HG02588 (cell line): ENCODE measurements around the gene DOCK2.
A peak's percentile ranks its signal among the peaks of the same experiment; 100 is the strongest.

Source experiments
- ATAC-seq: cut with Tn5 transposase; IDR thresholded peaks from one replicate; pipeline ENCODE4 v1.9.1; 2021; ENCODE audit warnings: mild to moderate bottlenecking, moderate library complexity; ENCODE audit not compliant: unreplicated experiment

Gene DOCK2

DNA sequence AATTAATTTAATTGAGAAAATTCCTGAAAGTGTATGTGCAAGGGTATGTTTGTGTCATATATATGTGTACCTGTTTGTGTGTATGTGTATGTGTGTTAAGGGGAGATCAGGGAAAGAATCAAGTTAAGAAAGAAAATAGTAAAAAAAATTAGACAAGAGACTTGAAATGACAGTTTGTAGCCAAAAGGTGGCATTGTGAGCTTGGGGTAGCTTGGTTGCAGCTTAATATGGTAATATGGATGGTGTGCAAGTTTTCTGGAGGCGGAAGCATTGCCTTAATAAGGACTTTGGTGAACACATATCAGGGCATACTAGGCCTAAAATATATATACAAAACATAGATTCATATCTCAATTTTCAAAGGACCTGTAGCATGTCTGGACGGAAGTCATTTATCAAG, 213.3 kb downstream of the DOCK2 start:
- ATAC-seq, result no peak

DNA sequence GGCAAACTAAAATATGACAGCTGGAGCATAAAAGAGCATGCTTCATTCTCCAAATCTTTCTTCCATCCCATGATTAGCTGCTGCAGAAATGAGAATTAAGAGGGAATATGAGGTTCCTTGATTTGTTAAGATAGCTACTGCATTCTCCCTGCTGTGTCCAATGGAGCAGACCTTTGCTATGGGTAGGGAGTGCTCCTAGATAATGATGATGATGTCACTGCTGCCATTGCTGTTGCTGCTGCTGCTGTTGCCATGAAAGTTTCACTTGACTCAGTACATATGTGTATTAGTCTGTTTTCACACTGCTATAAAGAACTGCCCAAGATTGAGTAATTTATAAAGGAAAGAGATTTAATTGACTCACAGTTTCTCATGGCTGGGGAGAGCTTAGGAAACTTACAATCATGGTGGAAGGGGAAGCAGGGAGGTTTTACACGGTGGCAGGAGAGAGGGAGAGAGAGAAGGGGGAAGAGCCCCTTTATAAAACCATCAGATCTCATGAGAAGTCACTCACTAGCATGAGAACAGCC, 214.3 kb downstream of the DOCK2 start:
- ATAC-seq, result no peak

DNA sequence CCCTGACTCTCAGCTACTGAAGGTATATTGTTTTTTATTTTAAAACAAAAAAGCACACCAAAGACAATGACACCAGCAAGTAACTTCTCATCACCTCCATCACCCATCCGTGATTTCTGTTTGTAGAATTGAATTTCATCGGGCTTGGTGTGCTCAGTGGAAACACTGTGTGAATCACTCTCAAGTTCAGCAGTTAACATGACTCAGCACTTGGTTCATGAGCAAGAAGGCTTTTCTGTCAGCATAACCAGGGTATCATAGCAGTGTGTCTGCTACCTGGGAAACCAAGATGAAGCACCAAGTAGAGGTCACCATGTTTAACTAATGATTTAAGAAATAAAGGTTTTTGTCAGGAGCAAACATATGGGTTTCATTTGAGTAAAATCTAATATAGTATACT, 219.5 kb downstream of the DOCK2 start:
- ATAC-seq, result no peak

DNA sequence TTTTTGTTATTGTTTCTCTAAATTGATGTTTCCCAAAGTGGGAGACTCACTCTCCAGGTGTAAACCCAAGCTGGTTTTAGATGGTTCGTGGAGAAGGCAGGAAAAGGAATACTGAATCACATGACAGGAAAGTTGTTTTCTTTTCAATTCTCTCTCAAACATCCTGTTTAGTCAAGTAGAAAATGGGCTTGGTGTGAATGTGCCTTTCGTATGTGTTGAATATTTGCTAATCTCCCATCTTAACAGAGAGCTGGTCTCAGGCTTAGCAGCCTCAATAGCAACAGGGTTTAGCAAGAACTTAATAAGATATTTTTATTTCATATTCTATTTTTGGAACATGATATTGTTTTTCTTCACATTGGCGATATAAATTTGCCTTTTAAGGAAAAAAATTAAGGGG, 223.5 kb downstream of the DOCK2 start:
- no peak for ATAC-seq

DNA sequence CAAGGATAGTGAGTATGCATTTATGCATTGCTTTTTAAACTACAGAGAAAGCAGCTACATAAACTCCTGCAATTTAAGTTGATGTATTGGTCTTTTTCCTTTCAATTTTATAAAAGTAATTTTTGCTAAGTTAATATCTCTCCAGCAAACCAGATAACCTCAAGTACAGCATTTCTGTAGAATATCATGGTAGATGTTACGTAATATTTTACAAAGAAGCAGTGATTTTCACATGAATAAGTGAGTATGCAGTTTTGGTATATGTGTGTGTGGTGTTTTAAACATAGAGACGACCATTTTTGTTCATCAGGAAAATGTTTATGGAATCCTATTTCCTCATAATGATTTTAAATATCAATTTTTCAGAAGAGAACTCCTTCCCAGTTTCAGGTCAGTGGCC, 224.4 kb downstream of the DOCK2 start:
- no peak for ATAC-seq

DNA sequence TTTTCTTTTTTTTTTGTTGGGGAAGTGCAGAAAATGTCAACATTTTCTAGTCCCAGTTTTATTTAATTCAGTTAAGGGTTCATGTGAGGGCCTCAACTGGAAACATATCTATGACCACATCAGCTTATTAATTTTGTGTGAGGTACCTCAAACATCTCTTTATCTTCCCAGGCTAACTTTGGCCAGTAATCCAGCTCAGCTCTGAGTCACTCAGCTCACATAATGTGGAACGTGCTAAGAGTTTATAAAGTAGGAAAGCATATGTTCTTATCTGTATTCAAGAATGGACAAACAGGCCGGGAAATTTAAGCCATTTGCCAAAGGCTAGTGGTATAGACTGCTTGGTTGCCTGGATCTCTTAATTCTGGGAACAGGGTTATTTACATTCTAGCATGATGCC, 224.9 kb downstream of the DOCK2 start:
- ATAC-seq, result no peak

DNA sequence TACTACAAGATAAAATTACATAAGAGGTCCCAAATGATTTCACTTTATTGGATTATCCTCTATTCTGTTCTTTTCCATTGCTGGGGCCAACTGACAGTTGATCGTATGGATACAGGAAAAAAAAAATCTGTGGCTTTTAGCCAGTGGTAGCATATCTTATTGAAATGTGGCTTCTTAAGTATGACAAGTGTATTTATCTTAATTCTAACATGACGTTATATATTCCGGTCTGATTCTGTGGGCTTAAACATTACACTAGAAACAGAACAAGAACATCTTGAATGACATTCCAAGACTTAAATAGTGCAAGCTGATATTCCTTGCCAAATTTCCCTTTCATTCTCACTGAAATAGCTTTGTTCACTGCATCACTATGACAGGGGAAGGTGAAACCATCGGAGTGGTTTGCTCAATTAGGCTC, 225.3 kb downstream of the DOCK2 start:
- ATAC-seq, result no peak

DNA sequence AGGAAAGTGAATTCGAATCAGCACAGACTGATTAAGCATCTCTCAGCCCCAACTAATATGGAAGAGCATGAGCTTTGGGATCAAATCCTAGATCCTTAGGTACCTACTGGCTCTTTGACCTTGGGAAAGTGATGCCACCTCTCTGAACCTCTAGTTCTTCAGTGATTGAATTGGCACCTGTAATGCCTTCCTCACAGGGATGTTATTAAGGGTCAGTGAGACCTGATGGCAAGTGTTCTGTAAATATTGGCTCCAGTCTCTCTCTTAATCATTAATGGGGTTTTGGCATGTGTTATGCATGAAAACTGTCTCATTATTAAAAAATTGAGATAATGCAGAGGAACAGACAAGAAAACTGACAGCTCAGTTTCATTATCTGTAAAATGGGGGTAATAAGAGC, 227.4 kb downstream of the DOCK2 start:
- ATAC-seq, result no peak

DNA sequence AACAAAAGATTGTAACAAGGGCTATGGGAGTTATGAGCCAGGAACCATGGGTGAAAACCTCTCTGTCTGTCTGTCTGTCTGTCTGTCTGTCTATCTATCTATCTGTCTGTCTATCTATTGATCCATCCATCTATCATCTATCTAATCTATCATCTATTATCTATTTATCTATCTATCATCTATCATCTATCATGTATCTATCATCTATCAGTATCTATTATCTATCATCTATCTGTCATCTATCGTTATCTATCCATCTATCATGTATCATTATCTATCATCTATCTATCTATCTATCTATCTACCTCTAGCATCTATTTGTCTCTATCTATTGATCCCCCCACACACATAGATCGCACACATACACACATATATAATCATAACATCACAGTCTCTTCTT, 230.3 kb downstream of the DOCK2 start:
- ATAC-seq, result no peak

DNA sequence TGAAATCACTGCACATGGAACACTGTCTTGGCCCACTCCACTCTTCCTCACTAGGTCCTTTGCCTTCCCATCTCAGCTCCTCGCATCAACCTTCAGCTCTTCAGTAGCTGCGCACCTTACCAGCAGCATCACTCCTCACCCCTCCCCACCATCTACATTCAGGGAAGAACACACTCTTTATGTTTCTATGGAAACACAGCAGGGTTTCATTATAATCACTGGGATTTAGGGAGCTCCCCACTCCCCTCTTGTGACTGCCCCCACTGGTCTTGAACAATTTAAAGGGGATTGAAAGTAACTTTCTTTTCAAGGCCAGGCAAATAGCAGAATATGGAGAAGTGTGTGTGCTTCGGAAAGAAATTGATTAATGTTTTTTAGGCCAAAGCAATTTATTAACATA, 232.0 kb downstream of the DOCK2 start:
- no peak for ATAC-seq

DNA sequence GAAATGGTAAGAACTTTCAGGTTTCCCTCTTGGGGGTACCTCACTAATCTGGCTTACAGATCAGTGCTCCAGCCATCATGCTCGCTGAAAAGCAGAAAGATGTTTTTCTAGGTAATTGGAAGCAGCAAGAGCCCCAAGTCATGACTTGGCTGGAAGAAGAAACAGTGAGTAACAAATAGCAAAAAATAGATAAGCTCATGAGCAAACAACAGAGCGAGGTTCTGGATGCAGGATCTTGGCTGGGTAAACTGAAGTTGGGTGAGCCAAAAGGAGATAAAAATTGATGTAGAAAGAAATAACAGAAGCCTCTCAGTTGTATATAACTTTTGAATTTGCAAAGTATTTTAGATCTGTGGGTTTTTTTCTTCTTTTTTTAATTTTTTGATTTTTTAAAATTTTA, 233.1 kb downstream of the DOCK2 start:
- ATAC-seq, result no peak

DNA sequence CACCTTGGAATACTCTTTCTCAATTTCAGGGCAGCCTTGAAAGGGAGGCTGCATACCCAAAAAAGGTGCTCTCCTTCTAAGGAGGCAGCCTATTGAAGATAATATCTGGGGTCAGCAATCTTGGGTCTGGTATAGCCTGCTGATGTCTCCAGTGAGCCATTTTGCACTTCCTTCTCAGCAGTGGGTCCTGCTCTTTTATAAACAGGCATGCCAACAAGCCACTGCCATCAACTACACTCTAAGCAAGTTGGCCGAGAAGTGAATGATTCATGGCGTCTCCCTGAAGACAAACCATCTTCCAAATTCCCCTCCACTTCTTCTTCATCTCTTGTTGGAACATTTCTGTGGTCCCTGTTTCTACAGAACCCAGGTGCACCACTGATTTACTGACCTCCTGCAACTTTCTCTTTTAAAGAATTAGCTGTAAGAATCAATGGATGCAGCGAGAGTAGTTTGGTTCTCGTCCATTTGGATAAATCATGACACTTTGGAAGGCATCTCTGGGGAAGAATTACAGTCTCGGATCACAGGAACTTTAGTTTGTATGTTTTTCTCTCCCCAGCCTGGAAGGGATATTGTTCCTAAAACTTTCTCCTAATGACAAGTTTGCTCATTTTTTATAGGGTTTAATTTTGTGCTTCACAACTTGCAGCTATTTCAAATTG, 234.9 kb downstream of the DOCK2 start:
- ATAC-seq, result no peak

DNA sequence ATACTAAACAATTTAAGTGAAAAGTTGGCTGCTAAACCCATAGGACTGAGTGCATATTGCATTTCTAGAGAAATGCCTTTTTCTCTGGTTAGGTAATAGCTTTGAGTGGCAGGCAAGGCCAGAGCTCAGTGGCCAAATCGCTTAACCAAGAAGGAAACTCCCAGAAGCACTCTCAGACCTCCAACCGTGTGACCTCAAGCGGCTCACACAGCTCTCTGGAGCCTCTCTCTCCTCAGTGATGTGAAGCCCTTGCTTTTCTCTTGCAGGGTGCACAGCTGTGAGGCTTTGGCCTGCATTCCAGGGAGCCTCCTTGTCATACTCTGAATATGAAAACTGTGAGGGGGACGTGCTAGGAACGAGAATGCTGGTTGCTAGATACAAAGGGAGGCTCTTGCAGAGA, 236.6 kb downstream of the DOCK2 start:
- no peak for ATAC-seq

DNA sequence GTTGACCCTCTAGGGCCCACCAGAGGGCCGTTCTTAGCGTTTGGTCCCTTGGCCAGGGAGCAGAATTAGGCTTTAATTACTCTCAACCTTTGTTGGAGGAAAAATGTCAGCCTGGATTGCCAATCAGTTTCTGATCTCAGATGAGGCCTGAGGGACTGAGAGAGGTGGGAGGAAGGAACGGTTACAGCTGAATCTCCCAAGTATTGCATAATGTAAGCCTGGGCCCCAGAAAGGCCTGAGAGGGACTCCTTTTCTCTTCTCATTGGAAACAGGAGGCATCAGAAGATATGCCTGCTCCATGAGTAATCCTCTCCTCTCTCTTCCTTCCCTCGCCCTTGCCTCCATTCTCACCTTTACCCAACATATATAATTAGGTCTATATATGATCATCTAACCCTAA, 237.5 kb downstream of the DOCK2 start:
- no peak for ATAC-seq

DNA sequence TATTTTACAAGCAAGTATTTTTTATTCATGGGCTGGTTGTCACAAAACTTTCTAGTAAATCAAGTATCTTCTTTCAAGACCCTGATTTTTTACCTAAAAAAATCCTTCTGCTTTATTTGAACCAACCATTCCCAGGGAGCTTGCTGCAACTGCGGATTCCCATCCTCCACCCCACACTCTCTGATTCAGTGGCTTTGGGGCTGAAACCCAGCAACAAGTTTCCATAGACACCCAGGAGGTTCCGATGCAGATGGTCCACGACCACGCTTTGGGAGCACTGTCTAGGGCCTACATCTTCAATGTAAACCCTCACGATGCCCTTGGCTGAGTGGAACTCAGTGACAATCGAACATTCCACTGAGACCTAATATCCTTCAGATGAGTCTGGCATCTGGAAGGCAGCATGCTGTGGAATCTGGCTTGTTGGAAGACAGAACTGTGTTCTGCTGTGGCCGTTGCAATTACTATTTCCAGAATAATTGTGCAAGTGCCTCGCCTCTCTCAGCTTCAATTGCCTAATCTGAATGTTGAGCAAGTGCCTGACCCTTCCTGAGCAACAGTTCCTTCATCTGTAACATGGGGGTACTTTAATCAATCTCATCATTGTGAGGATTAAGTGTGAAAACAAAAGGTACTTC, 238.1 kb downstream of the DOCK2 start:
- ATAC-seq, result no peak

DNA sequence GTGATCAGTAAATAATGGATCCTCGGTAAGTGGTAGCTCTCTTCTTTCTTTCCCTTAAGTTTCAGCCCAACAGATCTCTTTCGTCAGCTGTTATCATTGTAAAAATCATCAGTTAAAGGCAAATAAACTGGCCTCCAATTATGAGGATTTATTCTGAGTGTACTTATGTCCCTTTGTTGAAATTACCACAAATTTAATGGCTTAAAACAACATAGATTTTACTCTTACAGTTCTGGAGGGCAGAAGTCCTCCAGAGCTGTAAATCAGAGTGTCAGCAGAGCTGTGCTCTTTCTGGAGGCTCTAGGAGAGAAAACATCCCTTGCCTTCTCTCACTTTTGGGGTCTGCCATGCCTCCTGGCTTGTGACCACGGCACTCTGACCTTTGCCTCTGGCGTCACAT, 238.7 kb downstream of the DOCK2 start:
- no peak for ATAC-seq

DNA sequence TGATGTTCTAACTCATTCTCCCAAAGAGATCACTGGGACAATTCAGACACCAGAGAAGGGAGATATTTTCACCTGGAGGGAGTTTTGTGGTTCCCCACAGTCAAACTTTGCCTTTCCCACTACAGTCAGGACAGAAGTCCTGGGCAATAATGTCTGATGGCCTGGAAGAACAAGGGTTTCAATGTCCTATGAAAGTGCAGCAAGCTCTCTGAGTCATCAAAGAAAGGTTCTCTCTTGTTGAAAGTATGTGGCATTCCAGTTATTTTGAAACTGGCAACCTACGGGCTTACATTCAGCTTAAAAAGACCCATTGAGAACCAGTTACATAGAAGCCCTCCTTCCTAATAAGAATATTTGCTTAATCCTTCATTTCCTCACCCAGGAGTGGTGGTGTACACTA, 239.3 kb downstream of the DOCK2 start:
- ATAC-seq, result no peak

DNA sequence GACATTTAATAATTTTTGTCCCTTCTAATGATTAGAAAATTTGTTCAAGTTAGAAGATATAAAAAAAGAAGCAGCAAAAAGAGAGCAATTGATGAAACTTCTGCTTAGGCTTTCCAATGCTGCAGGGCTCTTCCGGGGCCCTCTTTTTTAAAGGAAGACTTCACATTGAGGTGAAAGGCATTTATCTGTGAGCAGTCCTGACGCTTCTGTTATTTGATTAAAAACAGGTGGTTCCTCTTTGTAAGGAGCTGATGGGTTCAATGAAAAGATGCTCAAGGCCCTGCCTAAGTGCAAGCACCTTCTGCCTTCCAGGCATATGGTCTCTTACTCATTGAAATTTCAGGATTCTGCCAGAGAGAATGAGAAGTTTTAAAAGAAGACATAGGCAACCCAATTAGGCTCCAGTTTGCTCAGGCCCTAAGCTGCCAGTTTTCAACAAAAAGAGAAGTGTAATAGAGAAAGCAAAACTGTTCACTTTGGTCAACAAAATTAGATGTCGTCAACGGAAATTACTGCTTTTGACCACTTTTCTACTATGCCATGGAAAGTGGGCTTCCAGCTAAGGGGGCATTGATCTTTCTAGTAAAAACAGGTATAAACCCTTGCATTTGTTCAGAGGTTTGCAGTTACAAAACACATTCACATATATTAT, 243.1 kb downstream of the DOCK2 start:
- peak; percentile 62 for ATAC-seq

DNA sequence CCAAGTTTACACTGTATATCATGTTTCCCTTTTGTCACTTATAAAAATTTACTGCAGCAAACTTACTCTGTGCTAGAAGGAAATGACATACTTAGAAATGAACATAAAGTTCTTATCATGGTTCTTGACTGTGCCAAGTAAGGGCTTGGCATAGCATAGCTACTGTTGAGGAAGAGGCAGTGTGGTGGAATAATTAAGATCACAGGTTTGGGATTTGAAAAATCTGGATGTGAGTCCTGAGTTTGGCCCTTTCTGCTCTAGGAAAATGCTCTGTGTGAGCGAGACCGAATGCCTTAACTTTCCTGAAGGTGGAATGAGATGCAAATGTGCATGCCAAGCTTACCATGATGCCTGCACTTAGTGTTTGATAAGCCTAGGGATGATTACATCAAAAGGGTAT, 243.7 kb downstream of the DOCK2 start:
- ATAC-seq, result no peak

DNA sequence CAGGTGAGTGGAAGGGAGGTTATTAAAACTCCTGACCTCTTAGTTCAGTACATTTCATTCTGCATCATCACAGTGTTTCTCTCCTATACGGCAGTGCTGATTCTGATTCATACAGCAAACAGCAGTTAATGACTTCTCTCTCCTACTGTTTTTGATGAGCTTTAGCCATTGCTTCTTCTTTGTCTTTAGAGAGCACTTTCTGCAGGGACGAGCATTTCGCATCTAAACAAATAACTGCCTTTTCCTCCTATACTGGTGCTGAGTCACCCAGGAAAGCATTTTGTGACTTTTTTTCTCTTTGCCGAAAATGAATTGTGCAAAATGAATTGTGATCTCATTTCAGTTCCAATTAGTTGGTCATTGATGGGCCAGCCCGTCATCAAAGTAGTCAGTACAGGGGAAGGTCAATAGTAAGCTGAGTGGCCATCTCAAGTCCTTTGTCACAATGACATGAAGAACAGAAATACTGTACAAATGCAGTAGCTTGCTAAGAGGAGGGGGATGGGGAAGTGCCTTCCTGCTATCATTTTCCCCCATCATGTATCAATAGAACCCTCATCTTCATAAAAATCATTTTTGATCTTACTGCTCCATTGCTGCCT, 244.7 kb downstream of the DOCK2 start:
- ATAC-seq, result no peak

DNA sequence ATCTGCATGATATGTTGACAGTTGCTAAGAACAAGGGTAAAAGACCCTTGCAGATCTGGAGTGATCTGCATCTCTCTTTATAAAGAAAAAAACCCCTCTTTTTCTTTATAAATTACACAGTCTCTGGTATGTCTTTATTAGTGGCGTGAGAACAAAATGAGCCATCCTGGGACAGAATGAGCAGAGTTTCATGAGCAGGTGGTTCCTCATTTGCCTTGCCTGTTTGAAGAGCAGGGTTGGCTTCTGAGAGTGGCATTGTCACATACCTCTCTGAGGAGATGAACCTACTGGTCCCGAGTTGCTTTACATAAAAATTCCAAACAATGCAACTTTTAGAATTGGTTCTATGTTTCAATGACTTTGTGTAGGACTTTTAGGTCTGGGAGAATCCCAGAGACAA, 249.0 kb downstream of the DOCK2 start:
- peak; percentile 63 for ATAC-seq

DNA sequence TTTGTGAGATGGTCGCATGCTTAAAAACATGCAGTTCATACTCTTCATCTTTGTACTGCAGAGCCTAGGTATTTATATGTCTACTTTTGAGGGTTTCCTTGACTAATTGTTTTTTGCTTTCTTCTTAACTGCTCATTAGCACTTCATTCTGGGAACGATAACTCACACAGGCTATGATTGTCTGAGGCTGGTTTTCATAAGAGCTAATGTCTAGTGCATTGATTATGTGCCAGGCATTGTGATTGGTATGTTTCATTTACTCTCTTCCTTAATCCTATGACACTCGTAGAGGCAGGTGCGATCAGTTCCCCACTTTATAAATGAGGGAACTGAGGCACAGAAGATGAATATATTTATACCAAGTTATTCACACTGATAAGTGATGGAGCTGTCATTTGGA, 249.6 kb downstream of the DOCK2 start:
- ATAC-seq, result no peak
